Measurements from ENCODE around the gene SCN3B. TPM values are rescaled to one million over a fixed set of nuclear protein-coding genes. Genes with fewer than 3 reads are reported as not detected.

Gene SCN3B
- polyA plus RNA-seq, 1 experiment: 0.17 TPM

DNA sequence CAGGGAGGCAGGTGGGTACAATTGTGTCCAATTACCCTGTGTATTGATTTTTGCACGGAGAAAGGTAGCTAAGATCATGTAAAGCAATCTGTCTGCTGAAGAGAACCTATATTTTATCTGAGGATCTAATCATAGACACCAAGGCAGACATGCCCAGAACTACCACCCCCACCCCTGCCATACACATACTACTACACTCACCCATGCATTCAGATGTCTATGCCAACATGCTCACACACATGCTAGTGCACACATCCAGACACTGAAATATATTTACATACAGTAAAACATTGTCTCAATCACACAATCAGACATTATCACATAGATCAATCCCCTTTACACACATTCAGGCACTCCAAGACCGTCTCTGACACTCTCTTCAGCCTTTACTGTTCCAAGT, 1.8 kb downstream of the SCN3B start:
- Histone ChIP-seq H3K9me3 (ENCODE audit: control insufficient read depth, insufficient read depth, low read length) (no peaks in the 10 kb centered on the region; the same call in 1 of the 2 replicates), H3K27ac (ENCODE audit: low read depth, low read length) (no peak overlapping the region), H3K27me3 (ENCODE audit: control insufficient read depth, insufficient read depth, low read length) (peaks cover 8% of the 10 kb centered on the region), H3K4me3 (ENCODE audit: low read depth, low read length) (no peak overlapping the region)
- DNase-seq (ENCODE audit: low read depth, low spot score): no peak
- TF ChIP-seq, protein P1, sequence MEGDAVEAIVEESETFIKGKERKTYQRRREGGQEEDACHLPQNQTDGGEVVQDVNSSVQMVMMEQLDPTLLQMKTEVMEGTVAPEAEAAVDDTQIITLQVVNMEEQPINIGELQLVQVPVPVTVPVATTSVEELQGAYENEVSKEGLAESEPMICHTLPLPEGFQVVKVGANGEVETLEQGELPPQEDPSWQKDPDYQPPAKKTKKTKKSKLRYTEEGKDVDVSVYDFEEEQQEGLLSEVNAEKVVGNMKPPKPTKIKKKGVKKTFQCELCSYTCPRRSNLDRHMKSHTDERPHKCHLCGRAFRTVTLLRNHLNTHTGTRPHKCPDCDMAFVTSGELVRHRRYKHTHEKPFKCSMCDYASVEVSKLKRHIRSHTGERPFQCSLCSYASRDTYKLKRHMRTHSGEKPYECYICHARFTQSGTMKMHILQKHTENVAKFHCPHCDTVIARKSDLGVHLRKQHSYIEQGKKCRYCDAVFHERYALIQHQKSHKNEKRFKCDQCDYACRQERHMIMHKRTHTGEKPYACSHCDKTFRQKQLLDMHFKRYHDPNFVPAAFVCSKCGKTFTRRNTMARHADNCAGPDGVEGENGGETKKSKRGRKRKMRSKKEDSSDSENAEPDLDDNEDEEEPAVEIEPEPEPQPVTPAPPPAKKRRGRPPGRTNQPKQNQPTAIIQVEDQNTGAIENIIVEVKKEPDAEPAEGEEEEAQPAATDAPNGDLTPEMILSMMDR (IDR thresholded peaks at IDR 0.05; ENCODE audit: low read depth, low read length): no peak
- ChIA-PET CTCF (interaction anchor here (4.7 kb wide), 1 partner anchor 54 kb away, joined by 27 read pairs; no protein-coding TSS in a partner anchor), POLR2A (no interaction called here)

DNA sequence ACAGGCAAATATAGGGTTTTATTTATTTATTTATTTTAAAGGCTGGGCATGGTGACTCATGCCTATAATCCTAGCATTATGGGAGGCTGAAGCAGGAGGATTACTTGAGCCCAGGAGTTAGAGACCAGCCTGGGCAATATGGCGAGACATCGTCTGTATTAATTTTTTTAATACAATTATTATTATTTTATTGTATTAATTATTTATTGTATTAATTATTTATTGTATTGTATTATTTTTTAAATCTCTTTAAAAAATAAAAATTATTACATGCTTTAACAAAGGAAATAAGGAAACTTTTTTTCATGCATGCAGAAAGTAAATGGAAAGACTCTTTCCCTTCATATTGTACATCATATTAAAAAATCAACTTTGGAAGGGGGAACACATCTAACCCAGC, 3.5 kb downstream of the SCN3B start:
- POLR2A ChIA-PET: no interaction called here
- no peak overlapping the region for H3K4me3 ChIP-seq (ENCODE audit: low read depth, low read length)
- H3K27me3 ChIP-seq (ENCODE audit: control insufficient read depth, insufficient read depth, low read length): peaks cover 9% of the 10 kb centered on the region
- TF ChIP-seq, protein P1 (IDR thresholded peaks at IDR 0.05; ENCODE audit: low read depth, low read length): no peak
- H3K9me3 ChIP-seq (ENCODE audit: control insufficient read depth, insufficient read depth, low read length): no peaks in the 10 kb centered on the region; the same call in 1 of the 2 replicates
- CTCF ChIA-PET: interaction anchor here (4.7 kb wide), 1 partner anchor 56 kb away, joined by 27 read pairs; no protein-coding TSS in a partner anchor
- H3K27ac ChIP-seq (ENCODE audit: low read depth, low read length): no peak overlapping the region
- no peak for DNase-seq (ENCODE audit: low read depth, low spot score)

DNA sequence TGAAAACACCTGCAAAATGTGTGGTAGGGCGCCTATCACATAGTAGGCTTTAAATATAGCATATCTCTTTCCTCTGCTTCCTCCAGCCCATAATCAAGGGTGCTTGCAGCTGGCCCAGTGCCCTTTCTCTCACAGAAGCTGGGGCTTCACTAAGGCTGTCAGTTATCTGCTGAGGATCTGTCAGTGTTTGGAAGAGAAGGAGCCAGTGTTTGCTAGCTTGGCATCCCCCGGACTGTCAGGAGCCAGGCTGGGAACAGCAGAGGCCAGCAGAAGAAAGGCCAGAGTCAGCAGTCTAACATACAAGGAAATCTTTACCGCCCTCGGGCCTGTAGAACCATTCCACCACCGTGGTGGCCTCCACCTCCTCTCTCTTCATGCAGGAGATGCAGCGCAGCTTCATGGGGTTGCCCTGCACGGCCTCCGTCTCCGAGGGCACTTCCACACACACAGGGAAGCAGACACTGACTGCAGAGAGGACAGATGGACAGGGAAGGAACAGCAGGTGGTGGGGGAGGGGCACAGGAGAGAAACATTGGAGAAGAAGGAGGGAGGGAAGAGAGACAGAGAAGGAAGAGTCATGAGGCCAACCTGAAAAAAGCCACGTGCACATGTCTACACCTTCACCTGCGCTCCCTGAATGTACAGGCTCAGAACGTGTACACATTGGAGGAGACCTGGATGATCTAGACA, 9.0 kb downstream of the SCN3B start:
- H3K4me3 ChIP-seq (ENCODE audit: low read depth, low read length): no peak overlapping the region
- no peak overlapping the region for H3K27ac ChIP-seq (ENCODE audit: low read depth, low read length)
- no peaks in the 10 kb centered on the region for H3K9me3 ChIP-seq (ENCODE audit: control insufficient read depth, insufficient read depth, low read length)
- POLR2A ChIA-PET: no interaction called here
- TF ChIP-seq, protein P1 (IDR thresholded peaks at IDR 0.05; ENCODE audit: low read depth, low read length): no peak
- CTCF ChIA-PET: interaction anchor here (1.1 kb wide), 1 partner anchor 62 kb away, joined by 4 read pairs; no protein-coding TSS in a partner anchor
- H3K27me3 ChIP-seq (ENCODE audit: control insufficient read depth, insufficient read depth, low read length): peaks cover 11% of the 10 kb centered on the region
- no peak for DNase-seq (ENCODE audit: low read depth, low spot score)

DNA sequence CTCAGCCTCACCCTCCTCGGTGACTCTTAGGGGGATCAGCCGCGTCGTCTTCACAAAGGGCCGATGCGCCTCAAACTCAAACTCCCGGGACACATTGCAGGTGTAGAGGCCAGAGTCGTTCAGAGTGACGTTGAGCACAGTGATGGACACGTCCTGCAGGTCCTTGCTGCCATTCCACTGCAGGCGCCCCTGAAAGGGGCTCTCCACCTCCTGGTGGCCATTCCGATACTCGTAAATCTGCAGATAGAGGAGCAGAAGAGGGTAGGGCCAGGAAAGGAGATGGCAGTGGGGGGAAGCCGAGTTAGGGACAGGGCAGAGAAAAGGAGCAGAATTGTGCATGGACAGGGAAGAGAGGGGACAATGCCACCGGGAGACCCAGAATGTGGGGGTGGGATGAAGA, 12.0 kb downstream of the SCN3B start:
- Histone ChIP-seq H3K27ac (ENCODE audit: low read depth, low read length) (no peak overlapping the region), H3K4me3 (ENCODE audit: low read depth, low read length) (no peak overlapping the region), H3K9me3 (ENCODE audit: control insufficient read depth, insufficient read depth, low read length) (no peaks in the 10 kb centered on the region), H3K27me3 (ENCODE audit: control insufficient read depth, insufficient read depth, low read length) (peaks cover 14% of the 10 kb centered on the region)
- TF ChIP-seq, protein P1 (IDR thresholded peaks at IDR 0.05; ENCODE audit: low read depth, low read length): no peak
- DNase-seq (ENCODE audit: low read depth, low spot score): no peak
- POLR2A ChIA-PET: no interaction called here
- CTCF ChIA-PET: interaction anchor here (15.7 kb wide), 1 partner anchor 65 kb away, joined by 220 read pairs; no protein-coding TSS in a partner anchor

- Histone ChIP-seq H3K9me3 (ENCODE audit: control insufficient read depth, insufficient read depth, low read length) (no peaks in the 10 kb centered on the region), H3K4me3 (ENCODE audit: low read depth, low read length) (no peak overlapping the region), H3K27me3 (ENCODE audit: control insufficient read depth, insufficient read depth, low read length) (peaks cover 14% of the 10 kb centered on the region), H3K27ac (ENCODE audit: low read depth, low read length) (no peak overlapping the region)
- ChIA-PET CTCF (interaction anchor here (1.0 to 15.7 kb wide), 5 partner anchors 10 to 66 kb away, joined by 3 to 220 read pairs (median 7); partner anchors contain the start of gene SCN3B), POLR2A (no interaction called here)
- TF ChIP-seq, protein P1 (IDR thresholded peaks at IDR 0.05; ENCODE audit: low read depth, low read length): no peak
- DNase-seq (ENCODE audit: low read depth, low spot score): no peak
These were observed 13.0 kb downstream of the SCN3B start for GRCh38 chr11:123641495-123641840.

Measured in AG04450 (cell line).